Gastrocnemius medialis (tissue), 4 donors: ENCODE results near the gene DTNA. TPM values are rescaled to one million over a fixed set of nuclear protein-coding genes. Genes with fewer than 3 reads are reported as not detected.
A peak's percentile ranks its signal among the peaks of the same experiment; 100 is the strongest.

Experiments used
- ATAC-seq, 2 donors: fragments of 150-250 bp; one replicate each; pipeline ENCODE4 v1.9.1; 2016
- DNase-seq, 2 donors: peaks; one replicate each; pipeline ENCODE4 v3.0.0-alpha.2; 2019
- H3K27ac ChIP-seq, 4 donors: fragments of 200-600 bp; sonication (generic); 1 replicate in 1 of 4; 2 replicates in 3 of 4; pipeline ENCODE4 v1.5.1; 2016 to 2018; ENCODE audit warnings: mild to moderate bottlenecking in 2 of 4, moderate library complexity in 1 of 4
- H3K27me3 ChIP-seq, 3 donors: fragments of 200-600 bp; sonication (generic) in 2 of 3; 1 replicate in 1 of 3; 2 replicates in 2 of 3; pipeline versions ENCODE4 v1.5.1 to v1.6.0; 2016 to 2019; ENCODE audit warnings: mild to moderate bottlenecking in 1 of 3, moderate library complexity in 1 of 3
- H3K36me3 ChIP-seq, 2 donors: fragments of 200-600 bp; sonication (generic) in 1 of 2; one replicate each; pipeline ENCODE4 v1.5.1; 2017 to 2018
- H3K4me1 ChIP-seq, 2 donors: fragments of 200-600 bp; sonication (generic) in 1 of 2; one replicate each; pipeline ENCODE4 v1.5.1; 2016 to 2017; ENCODE audit warnings: mild to moderate bottlenecking in 2 of 2
- H3K4me3 ChIP-seq, 4 donors: fragments of 200-600 bp; sonication (generic) in 3 of 4; 1 replicate in 1 of 4; 2 replicates in 3 of 4; pipeline ENCODE4 v1.5.1; 2016 to 2019; ENCODE audit warnings: mild to moderate bottlenecking in 2 of 4
- H3K9me3 ChIP-seq, 3 donors: fragments of 200-600 bp; sonication (generic) in 2 of 3; 1 replicate in 1 of 3; 2 replicates in 2 of 3; pipeline ENCODE4 v1.5.1; 2016 to 2019
- POLR2A ChIP-seq, 2 donors: fragments of 450-650 bp; IDR thresholded peaks; one replicate each; pipeline ENCODE4 v1.6.1; 2017; ENCODE audit warnings: antibody characterized with exemption in 2 of 2, mild to moderate bottlenecking in 2 of 2, moderate library complexity in 2 of 2
- in situ Hi-C, 4 donors: fragments of 200-750 bp; cut with MboI; loops; one replicate each; pipeline versions ENCODE4 v1.15.0 to v1.8.0; 2017; ENCODE audit warnings: low sequenced_read_pairs in 4 of 4
- intact Hi-C: fragments of 100-400 bp; cut with DNase I; formaldehyde crosslinking; loops from one replicate; pipeline ENCODE4 v1.15.1; 2023; ENCODE audit warnings: low total_unique reads
- total RNA-seq, 4 donors: library from RNA; depleted of rRNA; stranded (reverse); fragments of >200 nt; gene quantifications; one replicate each; pipeline versions ENCODE4 v1.1.0 to v1.2.3, GENCODE V29; 2016
- TF ChIP-seq, protein P1 (sequence below), 5 experiments: fragments of 450-650 bp in 3 of 5; fragments of 200-600 bp in 2 of 5; sonication (generic) in 2 of 5; IDR thresholded peaks in 4 of 5; conservative IDR thresholded peaks in 1 of 5; 1 replicate in 4 of 5; 2 replicates in 1 of 5; pipeline ENCODE4 v1.5.1; 2016 to 2019; ENCODE audit warnings: antibody characterized with exemption in 5 of 5, mild to moderate bottlenecking in 3 of 5, moderate library complexity in 3 of 5

Gene DTNA
- total RNA-seq, 4 donors from 2014 or later: 38.6 to 63.9 (median 56.1) TPM

DNA sequence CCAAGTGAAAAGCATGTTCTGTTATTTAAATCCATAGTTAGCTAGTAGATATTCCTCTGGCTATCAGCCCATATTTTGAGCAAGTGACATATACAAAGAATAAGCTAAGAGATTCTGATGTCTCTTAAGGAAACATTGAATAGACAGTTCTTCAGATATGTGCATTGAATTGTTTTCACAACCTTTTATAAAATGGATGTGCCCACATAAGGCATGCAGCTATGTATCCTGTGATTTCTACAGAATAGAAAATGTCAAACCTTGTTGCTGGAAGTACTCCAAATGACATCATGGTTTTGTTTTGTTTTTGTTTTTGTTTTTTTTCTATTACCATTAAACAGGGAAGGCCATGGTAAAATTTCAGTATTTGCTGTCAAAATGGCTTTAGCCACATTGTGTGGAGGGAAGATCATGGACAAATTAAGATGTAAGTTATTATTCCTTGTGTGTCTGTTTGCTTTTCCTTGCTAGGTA lies 95.8 kb downstream of the DTNA start:
- DNase-seq (no peak), ATAC-seq (no peak)
- H3K27me3 ChIP-seq: no peaks in the 10 kb centered on the region
- no peak for TF ChIP-seq POLR2A (IDR thresholded peaks at IDR 0.05)
- TF ChIP-seq, protein P1, sequence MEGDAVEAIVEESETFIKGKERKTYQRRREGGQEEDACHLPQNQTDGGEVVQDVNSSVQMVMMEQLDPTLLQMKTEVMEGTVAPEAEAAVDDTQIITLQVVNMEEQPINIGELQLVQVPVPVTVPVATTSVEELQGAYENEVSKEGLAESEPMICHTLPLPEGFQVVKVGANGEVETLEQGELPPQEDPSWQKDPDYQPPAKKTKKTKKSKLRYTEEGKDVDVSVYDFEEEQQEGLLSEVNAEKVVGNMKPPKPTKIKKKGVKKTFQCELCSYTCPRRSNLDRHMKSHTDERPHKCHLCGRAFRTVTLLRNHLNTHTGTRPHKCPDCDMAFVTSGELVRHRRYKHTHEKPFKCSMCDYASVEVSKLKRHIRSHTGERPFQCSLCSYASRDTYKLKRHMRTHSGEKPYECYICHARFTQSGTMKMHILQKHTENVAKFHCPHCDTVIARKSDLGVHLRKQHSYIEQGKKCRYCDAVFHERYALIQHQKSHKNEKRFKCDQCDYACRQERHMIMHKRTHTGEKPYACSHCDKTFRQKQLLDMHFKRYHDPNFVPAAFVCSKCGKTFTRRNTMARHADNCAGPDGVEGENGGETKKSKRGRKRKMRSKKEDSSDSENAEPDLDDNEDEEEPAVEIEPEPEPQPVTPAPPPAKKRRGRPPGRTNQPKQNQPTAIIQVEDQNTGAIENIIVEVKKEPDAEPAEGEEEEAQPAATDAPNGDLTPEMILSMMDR (IDR thresholded peaks at IDR 0.05 in 4 of 5, conservative IDR thresholded peaks at IDR 0.05 in 1 of 5): no peak
- H3K4me3 ChIP-seq: no peak overlapping the region
- intact Hi-C loops (no loop called here), in situ Hi-C loops (no loop called here)
- H3K27ac ChIP-seq: peak overlapping the region in 1 of 4 donors; percentile 54
- H3K9me3 ChIP-seq: no peaks in the 10 kb centered on the region
- H3K4me1 ChIP-seq: peaks cover 40 to 50% of the 10 kb centered on the region in 2 donors
- H3K36me3 ChIP-seq: no peaks in the 10 kb centered on the region

DNA sequence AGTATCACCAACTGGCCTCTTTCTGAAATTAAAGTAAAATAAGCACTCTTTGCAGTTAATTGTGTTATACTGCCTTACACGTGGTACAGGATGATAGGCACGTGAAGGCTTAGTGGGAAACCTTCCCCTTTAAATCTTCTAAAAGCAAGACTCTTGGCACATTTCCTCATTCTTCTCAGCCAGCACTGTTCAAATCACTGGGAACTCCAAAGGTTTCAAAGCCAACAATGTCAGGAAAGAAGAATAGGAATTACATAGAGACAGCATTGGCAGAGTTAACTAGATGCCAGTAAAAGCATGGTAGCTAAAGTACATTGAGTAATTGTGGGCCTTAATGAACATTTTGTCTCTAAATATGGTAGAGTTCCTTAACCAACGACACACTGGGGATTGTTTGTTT lies 96.4 kb downstream of the DTNA start:
- no peak for ATAC-seq
- H3K36me3 ChIP-seq: peaks cover 0 to 1% of the 10 kb centered on the region in 2 donors
- in situ Hi-C loops: no loop called here
- peak overlapping the region in 2 of 4 donors; percentile 35 to 54 for H3K27ac ChIP-seq
- DNase-seq: no peak
- H3K27me3 ChIP-seq: no peaks in the 10 kb centered on the region
- H3K9me3 ChIP-seq: no peaks in the 10 kb centered on the region
- peaks cover 40 to 50% of the 10 kb centered on the region in 2 donors for H3K4me1 ChIP-seq
- TF ChIP-seq, protein P1 (IDR thresholded peaks at IDR 0.05 in 4 of 5, conservative IDR thresholded peaks at IDR 0.05 in 1 of 5): no peak
- TF ChIP-seq POLR2A (IDR thresholded peaks at IDR 0.05): no peak
- intact Hi-C loops: no loop called here
- H3K4me3 ChIP-seq: no peak overlapping the region

DNA sequence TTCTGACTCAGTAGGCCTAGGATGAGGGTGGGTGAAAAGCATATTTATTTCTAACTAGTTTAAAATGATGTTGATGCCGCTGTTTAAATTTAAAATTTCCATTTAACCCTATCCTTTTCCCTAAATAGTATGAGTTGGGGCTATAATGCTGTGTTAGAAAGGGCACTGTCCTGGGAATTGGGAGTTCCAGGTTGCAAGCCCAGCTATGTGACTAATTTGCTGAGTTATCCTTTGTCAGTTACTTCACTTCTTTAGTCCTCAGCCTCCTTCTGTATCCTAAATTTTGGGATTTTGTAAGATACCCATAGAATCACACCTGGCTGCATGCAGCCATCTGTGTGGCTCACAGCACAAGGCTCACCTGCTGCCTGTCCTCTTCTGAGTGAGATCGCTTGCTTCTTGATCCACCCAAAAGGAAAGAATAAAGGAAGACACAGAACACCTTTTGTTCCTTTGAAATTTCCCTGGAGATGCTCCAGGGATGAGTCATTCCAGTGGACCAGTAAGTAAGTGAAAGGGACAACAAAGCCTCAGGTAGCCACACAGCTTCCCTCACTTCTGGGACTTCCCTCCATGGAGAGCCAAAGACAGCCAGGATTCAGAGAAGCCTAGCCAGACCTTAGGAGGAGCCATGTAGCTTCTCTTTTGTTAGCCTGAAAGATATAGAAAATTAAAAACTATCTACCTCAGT lies 97.2 kb downstream of the DTNA start:
- H3K27me3 ChIP-seq: no peaks in the 10 kb centered on the region
- TF ChIP-seq POLR2A (IDR thresholded peaks at IDR 0.05): no peak
- TF ChIP-seq, protein P1 (IDR thresholded peaks at IDR 0.05 in 4 of 5, conservative IDR thresholded peaks at IDR 0.05 in 1 of 5): no peak
- intact Hi-C loops: no loop called here
- H3K4me3 ChIP-seq: no peak overlapping the region
- peak overlapping the region in 3 of 4 donors; percentile 16 to 54 (median 35) for H3K27ac ChIP-seq
- H3K36me3 ChIP-seq: peaks cover 0 to 9% of the 10 kb centered on the region in 2 donors
- in situ Hi-C loops: no loop called here
- ATAC-seq (peak in 1 of 2 donors; percentile 55), DNase-seq (no peak)
- H3K9me3 ChIP-seq: no peaks in the 10 kb centered on the region
- H3K4me1 ChIP-seq: peaks cover 34 to 45% of the 10 kb centered on the region in 2 donors

DNA sequence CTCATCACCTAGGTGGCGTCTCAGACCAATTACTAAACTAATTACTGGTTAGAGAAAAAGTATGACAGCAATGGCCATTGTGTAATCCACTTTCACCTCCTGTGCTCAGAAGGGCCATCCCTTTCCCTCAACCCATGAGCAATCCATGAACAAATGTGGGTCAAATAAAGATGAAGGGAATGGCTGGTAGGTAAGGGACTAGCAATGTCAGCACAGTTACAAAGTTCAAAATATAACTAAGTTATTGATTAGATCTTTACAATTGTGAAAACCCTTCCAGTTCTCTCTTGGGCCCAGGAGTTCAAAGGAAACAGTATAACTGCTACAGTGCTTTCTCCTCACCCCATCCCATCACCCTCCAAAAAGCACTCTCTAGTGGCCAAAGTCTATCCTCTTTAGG lies 98.3 kb downstream of the DTNA start:
- Histone ChIP-seq H3K4me1 (peaks cover 23 to 35% of the 10 kb centered on the region in 2 donors), H3K9me3 (no peaks in the 10 kb centered on the region), H3K36me3 (peaks cover 0 to 14% of the 10 kb centered on the region in 2 donors), H3K27ac (peak overlapping the region in 2 of 4 donors; percentile 35 to 54), H3K4me3 (no peak overlapping the region), H3K27me3 (no peaks in the 10 kb centered on the region)
- intact Hi-C loops (no loop called here), in situ Hi-C loops (no loop called here)
- TF ChIP-seq, protein P1 (IDR thresholded peaks at IDR 0.05 in 4 of 5, conservative IDR thresholded peaks at IDR 0.05 in 1 of 5): no peak
- no peak for TF ChIP-seq POLR2A (IDR thresholded peaks at IDR 0.05)
- no peak for ATAC-seq
- no peak for DNase-seq
